Lower leg skin (tissue), 3 donors: ENCODE measurements around the gene ARHGEF1.

ENCODE experiments used
- POLR2A ChIP-seq, 2 donors: fragments of 450-650 bp; IDR thresholded peaks; one replicate each; pipeline ENCODE4 v1.6.1; 2016 to 2017; ENCODE audit warnings: antibody characterized with exemption in 2 of 2, mild to moderate bottlenecking in 1 of 2, moderate library complexity in 1 of 2
- TF ChIP-seq, protein P1 (sequence below), 3 donors: fragments of 450-650 bp; IDR thresholded peaks; one replicate each; pipeline ENCODE4 v1.5.1; 2016; ENCODE audit warnings: antibody characterized with exemption in 3 of 3, mild to moderate bottlenecking in 3 of 3, moderate library complexity in 2 of 3

DNA sequence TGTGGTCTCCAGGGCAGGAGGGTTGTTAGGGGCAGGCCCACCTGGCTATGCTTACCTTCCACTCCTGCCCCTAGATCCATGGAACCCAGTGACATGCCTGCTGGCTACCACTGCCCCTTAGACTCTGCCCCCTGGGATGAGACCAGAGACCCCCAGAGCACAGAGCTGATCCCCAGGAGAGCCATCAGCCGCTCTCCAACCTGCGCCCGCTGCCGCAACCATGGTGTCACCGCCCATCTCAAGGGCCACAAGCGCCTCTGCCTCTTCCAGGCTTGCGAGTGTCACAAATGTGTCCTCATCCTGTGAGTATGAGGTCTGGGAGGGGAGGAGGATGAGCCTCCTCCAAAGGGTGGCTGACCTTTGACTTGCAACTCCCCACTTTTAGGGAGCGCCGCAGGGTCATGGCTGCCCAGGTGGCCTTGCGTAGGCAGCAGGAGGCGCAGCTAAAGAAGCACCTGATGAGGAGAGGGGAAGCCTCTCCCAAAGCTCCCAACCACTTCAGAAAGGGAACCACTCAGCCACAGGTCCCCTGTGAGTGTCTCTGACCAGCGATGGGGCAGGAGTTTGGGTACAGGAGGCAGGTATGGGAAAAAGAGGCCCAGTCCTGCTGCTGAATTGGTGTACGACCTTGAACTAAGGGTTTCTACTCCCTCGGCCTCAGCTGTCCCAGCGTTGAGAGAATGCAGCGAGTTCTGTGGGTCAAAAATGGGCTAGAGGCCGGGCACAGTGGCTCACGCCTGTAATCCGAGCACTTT lies 35.5 kb upstream of the ARHGEF1 start:
- TF ChIP-seq, protein P1, sequence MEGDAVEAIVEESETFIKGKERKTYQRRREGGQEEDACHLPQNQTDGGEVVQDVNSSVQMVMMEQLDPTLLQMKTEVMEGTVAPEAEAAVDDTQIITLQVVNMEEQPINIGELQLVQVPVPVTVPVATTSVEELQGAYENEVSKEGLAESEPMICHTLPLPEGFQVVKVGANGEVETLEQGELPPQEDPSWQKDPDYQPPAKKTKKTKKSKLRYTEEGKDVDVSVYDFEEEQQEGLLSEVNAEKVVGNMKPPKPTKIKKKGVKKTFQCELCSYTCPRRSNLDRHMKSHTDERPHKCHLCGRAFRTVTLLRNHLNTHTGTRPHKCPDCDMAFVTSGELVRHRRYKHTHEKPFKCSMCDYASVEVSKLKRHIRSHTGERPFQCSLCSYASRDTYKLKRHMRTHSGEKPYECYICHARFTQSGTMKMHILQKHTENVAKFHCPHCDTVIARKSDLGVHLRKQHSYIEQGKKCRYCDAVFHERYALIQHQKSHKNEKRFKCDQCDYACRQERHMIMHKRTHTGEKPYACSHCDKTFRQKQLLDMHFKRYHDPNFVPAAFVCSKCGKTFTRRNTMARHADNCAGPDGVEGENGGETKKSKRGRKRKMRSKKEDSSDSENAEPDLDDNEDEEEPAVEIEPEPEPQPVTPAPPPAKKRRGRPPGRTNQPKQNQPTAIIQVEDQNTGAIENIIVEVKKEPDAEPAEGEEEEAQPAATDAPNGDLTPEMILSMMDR (IDR thresholded peaks at IDR 0.05): no peak
- no peak for TF ChIP-seq POLR2A (IDR thresholded peaks at IDR 0.05)
